ENCODE results near the gene CDKN3. TPM values are rescaled to one million over a fixed set of nuclear protein-coding genes. Genes with fewer than 3 reads are reported as not detected.
A peak's percentile ranks its signal among the peaks of the same experiment; 100 is the strongest.

Gene CDKN3
- polyA plus RNA-seq (2013, experiment 1 of 2; ENCODE audit: insufficient read length) = 90.4 TPM
- polyA plus RNA-seq (2013, experiment 2 of 2; ENCODE audit: insufficient read length) = 15.3 TPM

- DNase-seq = peak; percentile 100
Observed at GRCh38 chr14:54396493-54397335, at the start of gene CDKN3. CDKN3 (plus strand) TSS chr14:54397007; CDS start chr14:54397069, 62 bp downstream.

GRCh38 chr14:54347044-54347443 lies 49.8 kb upstream of the CDKN3 start:
- no peak for DNase-seq

- DNase-seq = peak; percentile 60
Observed at GRCh38 chr14:54348001-54348611, 48.7 kb upstream of the CDKN3 start.

- DNase-seq = peak; percentile 60
Observed at GRCh38 chr14:54348923-54349620, 47.7 kb upstream of the CDKN3 start.

- no peak for DNase-seq
Observed at GRCh38 chr14:54349713-54350112, 47.1 kb upstream of the CDKN3 start.

- DNase-seq = no peak
Observed at GRCh38 chr14:54350203-54350602, 46.6 kb upstream of the CDKN3 start.

- no peak for DNase-seq
Observed at GRCh38 chr14:54353266-54353665, 43.5 kb upstream of the CDKN3 start.

GRCh38 chr14:54353694-54354093 lies 43.1 kb upstream of the CDKN3 start:
- no peak for DNase-seq

- DNase-seq = no peak
Observed at GRCh38 chr14:54354096-54354495, 42.7 kb upstream of the CDKN3 start.

- DNase-seq = no peak
Observed at GRCh38 chr14:54354968-54355641, 41.7 kb upstream of the CDKN3 start.

GRCh38 chr14:54355698-54356097 lies 41.1 kb upstream of the CDKN3 start:
- DNase-seq = peak; percentile 50

GRCh38 chr14:54356172-54356571 lies 40.6 kb upstream of the CDKN3 start:
- DNase-seq = peak; percentile 73

GRCh38 chr14:54360667-54361066 lies 36.1 kb upstream of the CDKN3 start:
- no peak for DNase-seq

- no peak for DNase-seq
Observed at GRCh38 chr14:54362089-54362504, 34.7 kb upstream of the CDKN3 start.

GRCh38 chr14:54362759-54363437 lies 33.9 kb upstream of the CDKN3 start:
- no peak for DNase-seq

GRCh38 chr14:54364555-54365415 lies 32.0 kb upstream of the CDKN3 start:
- peak; percentile 78 for DNase-seq

- DNase-seq = peak; percentile 68
Observed at GRCh38 chr14:54366736-54367735, 29.8 kb upstream of the CDKN3 start.

- DNase-seq = no peak
Observed at GRCh38 chr14:54368291-54368690, 28.5 kb upstream of the CDKN3 start.

GRCh38 chr14:54369343-54369742 lies 27.5 kb upstream of the CDKN3 start:
- peak; percentile 29 for DNase-seq

Measured in fibroblast of skin of back (primary cell).